OCI-LY7 (cell line): ENCODE data around the gene PAX3.

Experiments used
- CTCF ChIP-seq: fragments of 200-600 bp; sonication (generic); conservative IDR thresholded peaks from 2 replicates; pipeline ENCODE4 v1.5.1; 2014; ENCODE audit warnings: mild to moderate bottlenecking, antibody characterized with exemption, low read length, moderate library complexity, mixed read lengths
- EZH2phosphoT487 ChIP-seq: fragments of 200-600 bp; sonication (generic); IDR thresholded peaks from 2 replicates; pipeline ENCODE4 v1.6.1; 2018; ENCODE audit warnings: low read depth, borderline replicate concordance, mild to moderate bottlenecking, mixed run types, antibody characterized with exemption, low read length, moderate library complexity, mixed read lengths

GRCh38 chr2:222309361-222309760, 10.6 kb upstream of the PAX3 start:
- TF ChIP-seq CTCF (no peak), EZH2phosphoT487 (no peak)
